ENCODE results near the gene STXBP1.
"Not testable (repeated sequence)": the region's sequence is repeated elsewhere in the genome, so short reads cannot be mapped to it uniquely, and the experiment has no call there.

STXBP1 gene

GRCh38 chr9:127571971-127572370 lies 40.1 kb upstream of the STXBP1 start:
- Histone ChIP-seq H3K27ac (ENCODE audit: insufficient read depth in 1 of 2, low read depth in 1 of 2, low read length in 2 of 2, poor library complexity in 1 of 2, severe bottlenecking in 2 of 2) (no peak overlapping the region), H3K4me3 (ENCODE audit: control insufficient read depth in 1 of 7, extremely low read depth in 1 of 7, insufficient read depth in 4 of 7, low read depth in 2 of 7, low read length in 6 of 7) (no peak overlapping the region), H3K4me1 (ENCODE audit: control extremely low read depth in 1 of 4, control insufficient read depth in 4 of 4, insufficient read depth in 4 of 4, low read length in 3 of 4) (peaks cover 9 to 66% (median 37%) of the 10 kb centered on the region in 4 experiments), H3K9me3 (ENCODE audit: control extremely low read depth in 1 of 5, control insufficient read depth in 4 of 5, insufficient read depth in 2 of 5, low read depth in 1 of 5, low read length in 4 of 5) (no peaks in the 10 kb centered on the region), H3K36me3 (ENCODE audit: control insufficient read depth in 4 of 4, insufficient read depth in 4 of 4, low read length in 3 of 4) (no peaks in the 10 kb centered on the region), H3K27me3 (replicated peaks in 2 of 5; ENCODE audit: control insufficient read depth in 4 of 5, insufficient read depth in 5 of 5, low read length in 4 of 5) (no peaks in the 10 kb centered on the region)
- CTCF ChIA-PET, result no interaction called here
- no peak for DNase-seq
- POLR2A ChIA-PET, result no interaction called here
- WGBS (ENCODE audit: insufficient coverage), result 100% methylated on average over 1 of the region's 3 CpGs

DNA sequence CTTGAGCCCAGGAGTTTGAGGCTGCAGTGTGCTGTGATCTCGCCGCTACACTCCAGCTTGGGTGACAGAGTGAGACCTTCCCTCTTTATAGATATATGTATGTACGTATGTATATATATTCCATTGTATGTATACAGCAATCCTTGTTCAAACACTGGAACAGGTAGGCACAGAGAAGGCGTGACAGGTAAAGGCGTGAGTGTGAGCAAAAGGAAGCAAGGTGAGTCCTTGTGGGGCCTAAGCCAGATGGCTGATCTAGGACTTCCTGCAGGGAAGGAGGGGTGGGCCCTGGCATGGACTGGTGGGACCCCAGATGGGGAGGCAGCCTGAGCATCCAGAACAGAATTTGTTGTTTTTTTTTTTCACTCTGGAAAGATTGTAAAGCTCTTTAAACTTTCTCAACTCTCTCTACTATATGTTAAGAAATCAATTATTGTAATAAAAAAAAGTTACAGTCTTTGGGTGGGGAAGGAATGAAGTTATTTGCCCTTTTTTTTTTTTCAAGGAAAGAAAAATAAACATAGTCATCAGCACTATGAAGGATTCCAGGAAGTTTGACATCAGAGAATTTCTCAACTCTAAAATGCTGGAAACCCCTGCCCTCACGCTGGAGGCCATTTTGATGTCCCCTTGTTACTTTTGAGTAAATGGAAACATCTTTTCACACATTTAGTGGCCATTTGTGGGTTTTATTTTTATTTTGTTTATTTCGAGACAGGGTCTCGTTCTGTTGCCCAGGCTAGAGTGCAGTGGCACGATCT lies 38.9 kb upstream of the STXBP1 start:
- Histone ChIP-seq H3K36me3 (ENCODE audit: control insufficient read depth in 4 of 4, insufficient read depth in 4 of 4, low read length in 3 of 4) (no peaks in the 10 kb centered on the region), H3K4me1 (ENCODE audit: control extremely low read depth in 1 of 4, control insufficient read depth in 4 of 4, insufficient read depth in 4 of 4, low read length in 3 of 4) (peaks cover 9 to 63% (median 26%) of the 10 kb centered on the region in 4 experiments)
- POLR2A ChIA-PET, result no interaction called here

GRCh38 chr9:127574072-127574993 lies 37.7 kb upstream of the STXBP1 start:
- CTCF ChIA-PET, result interaction anchor here (1.1 kb wide), 2 partner anchors 70 to 227 kb away, joined by 3 read pairs; no protein-coding TSS in a partner anchor
- no peaks in the 10 kb centered on the region for H3K36me3 ChIP-seq (ENCODE audit: control insufficient read depth in 4 of 4, insufficient read depth in 4 of 4, low read length in 3 of 4)
- H3K4me1 ChIP-seq (ENCODE audit: control extremely low read depth in 1 of 4, control insufficient read depth in 4 of 4, insufficient read depth in 4 of 4, low read length in 3 of 4), result peaks cover 10 to 70% (median 30%) of the 10 kb centered on the region in 4 experiments
- no peaks in the 10 kb centered on the region for H3K27me3 ChIP-seq (replicated peaks in 2 of 5; ENCODE audit: control insufficient read depth in 4 of 5, insufficient read depth in 5 of 5, low read length in 4 of 5)
- H3K9me3 ChIP-seq (ENCODE audit: control extremely low read depth in 1 of 5, control insufficient read depth in 4 of 5, insufficient read depth in 2 of 5, low read depth in 1 of 5, low read length in 4 of 5), result no peaks in the 10 kb centered on the region
- H3K27ac ChIP-seq (ENCODE audit: insufficient read depth in 1 of 2, low read depth in 1 of 2, low read length in 2 of 2, poor library complexity in 1 of 2, severe bottlenecking in 2 of 2), result no peak overlapping the region
- DNase-seq, result peak in 1 of 3 donors; percentile 15
- POLR2A ChIA-PET, result no interaction called here
- 93% methylated on average over 6 of the region's 10 CpGs for WGBS (ENCODE audit: insufficient coverage)
- no peak overlapping the region for H3K4me3 ChIP-seq (ENCODE audit: control insufficient read depth in 1 of 7, extremely low read depth in 1 of 7, insufficient read depth in 4 of 7, low read depth in 2 of 7, low read length in 6 of 7)

More for the DNA sequence above, 38.9 kb upstream of the STXBP1 start:
- 100% methylated on average over 5 of the region's 9 CpGs for WGBS (ENCODE audit: insufficient coverage)
- no peak for DNase-seq
- CTCF ChIA-PET, result interaction anchor here (0.7 kb wide), 1 partner anchor 21 kb away, joined by 4 read pairs; no protein-coding TSS in a partner anchor
- Histone ChIP-seq H3K27ac (ENCODE audit: insufficient read depth in 1 of 2, low read depth in 1 of 2, low read length in 2 of 2, poor library complexity in 1 of 2, severe bottlenecking in 2 of 2) (no peak overlapping the region), H3K4me3 (ENCODE audit: control insufficient read depth in 1 of 7, extremely low read depth in 1 of 7, insufficient read depth in 4 of 7, low read depth in 2 of 7, low read length in 6 of 7) (no peak overlapping the region), H3K9me3 (ENCODE audit: control extremely low read depth in 1 of 5, control insufficient read depth in 4 of 5, insufficient read depth in 2 of 5, low read depth in 1 of 5, low read length in 4 of 5) (no peaks in the 10 kb centered on the region), H3K27me3 (replicated peaks in 2 of 5; ENCODE audit: control insufficient read depth in 4 of 5, insufficient read depth in 5 of 5, low read length in 4 of 5) (no peaks in the 10 kb centered on the region)

GRCh38 chr9:127575875-127576778 lies 36.0 kb upstream of the STXBP1 start:
- Histone ChIP-seq H3K4me3 (ENCODE audit: control insufficient read depth in 1 of 7, extremely low read depth in 1 of 7, insufficient read depth in 4 of 7, low read depth in 2 of 7, low read length in 6 of 7) (no peak overlapping the region), H3K9me3 (ENCODE audit: control extremely low read depth in 1 of 5, control insufficient read depth in 4 of 5, insufficient read depth in 2 of 5, low read depth in 1 of 5, low read length in 4 of 5) (no peaks in the 10 kb centered on the region), H3K27ac (ENCODE audit: insufficient read depth in 1 of 2, low read depth in 1 of 2, low read length in 2 of 2, poor library complexity in 1 of 2, severe bottlenecking in 2 of 2) (no peak overlapping the region), H3K4me1 (ENCODE audit: control extremely low read depth in 1 of 4, control insufficient read depth in 4 of 4, insufficient read depth in 4 of 4, low read length in 3 of 4) (peaks cover 3 to 69% (median 25%) of the 10 kb centered on the region in 4 experiments), H3K27me3 (replicated peaks in 2 of 5; ENCODE audit: control insufficient read depth in 4 of 5, insufficient read depth in 5 of 5, low read length in 4 of 5) (no peaks in the 10 kb centered on the region), H3K36me3 (ENCODE audit: control insufficient read depth in 4 of 4, insufficient read depth in 4 of 4, low read length in 3 of 4) (no peaks in the 10 kb centered on the region)
- no peak for DNase-seq
- CTCF ChIA-PET, result interaction anchor here (0.6 to 1.1 kb wide), 3 partner anchors 14 to 225 kb away, joined by 3 read pairs; no protein-coding TSS in a partner anchor
- WGBS (ENCODE audit: insufficient coverage), result 95% methylated on average over 12 of the region's 13 CpGs
- POLR2A ChIA-PET, result interaction anchor here (0.9 kb wide), 1 partner anchor 51 kb away, joined by 3 read pairs; no protein-coding TSS in a partner anchor

DNA sequence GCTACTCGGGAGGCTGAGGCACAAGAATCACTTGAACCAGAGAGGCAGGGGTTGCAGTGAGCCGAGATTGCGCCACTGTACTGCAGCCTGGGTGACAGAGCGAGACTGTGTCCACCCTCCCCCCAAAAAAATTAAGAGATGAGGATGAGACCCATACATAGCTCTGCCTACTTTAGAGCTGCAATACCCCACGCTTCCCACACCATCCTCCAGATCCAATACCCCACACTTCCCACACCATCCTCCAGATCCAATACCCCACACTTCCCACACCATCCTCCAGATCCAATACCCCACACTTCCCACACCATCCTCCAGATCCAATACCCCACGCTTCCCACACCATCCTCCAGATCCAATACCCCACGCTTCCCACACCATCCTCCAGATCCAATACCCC lies 34.9 kb upstream of the STXBP1 start:
- 100% methylated on average over 3 of the region's 7 CpGs for WGBS (ENCODE audit: insufficient coverage)
- H3K9me3 ChIP-seq (ENCODE audit: control extremely low read depth in 1 of 5, control insufficient read depth in 4 of 5, insufficient read depth in 2 of 5, low read depth in 1 of 5, low read length in 4 of 5); DNase-seq; H3K4me3 ChIP-seq (ENCODE audit: control insufficient read depth in 1 of 7, extremely low read depth in 1 of 7, insufficient read depth in 4 of 7, low read depth in 2 of 7, low read length in 6 of 7); H3K36me3 ChIP-seq (ENCODE audit: control insufficient read depth in 4 of 4, insufficient read depth in 4 of 4, low read length in 3 of 4); POLR2A ChIA-PET; H3K27me3 ChIP-seq (replicated peaks in 2 of 5; ENCODE audit: control insufficient read depth in 4 of 5, insufficient read depth in 5 of 5, low read length in 4 of 5); H3K27ac ChIP-seq (ENCODE audit: insufficient read depth in 1 of 2, low read depth in 1 of 2, low read length in 2 of 2, poor library complexity in 1 of 2, severe bottlenecking in 2 of 2): not testable (repeated sequence)
- CTCF ChIA-PET, result interaction anchor here (1.1 to 3.0 kb wide), 4 partner anchors 9 to 21 kb away, joined by 3 to 17 read pairs (median 4); a partner anchor contains a TSS
- H3K4me1 ChIP-seq (ENCODE audit: control extremely low read depth in 1 of 4, control insufficient read depth in 4 of 4, insufficient read depth in 4 of 4, low read length in 3 of 4), result peaks cover 3 to 68% (median 25%) of the 10 kb centered on the region in 4 experiments

DNA sequence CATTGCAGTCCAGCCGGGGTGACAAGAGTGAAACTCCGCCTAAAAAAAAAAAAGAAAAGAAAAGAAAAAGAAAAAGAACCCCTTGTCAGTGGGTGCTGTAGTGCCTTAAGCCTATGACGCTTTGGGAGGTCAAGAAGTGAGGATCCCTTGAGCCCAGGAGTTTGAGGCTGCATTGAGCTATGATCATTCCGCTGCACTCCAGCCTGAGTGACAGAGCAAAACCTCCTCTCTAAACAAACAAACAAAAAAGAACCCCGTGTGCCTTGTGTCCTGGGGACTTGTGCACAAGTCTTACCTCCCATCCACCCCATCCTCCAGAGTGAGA lies 33.5 kb upstream of the STXBP1 start:
- ChIA-PET CTCF (interaction anchor here (0.7 to 3.6 kb wide), 13 partner anchors 10 to 84 kb away, joined by 3 to 17 read pairs (median 5); no protein-coding TSS in a partner anchor), POLR2A (interaction anchor here (0.8 kb wide), 1 partner anchor 16 kb away, joined by 7 read pairs; no protein-coding TSS in a partner anchor)
- Histone ChIP-seq H3K4me3 (ENCODE audit: control insufficient read depth in 1 of 7, extremely low read depth in 1 of 7, insufficient read depth in 4 of 7, low read depth in 2 of 7, low read length in 6 of 7) (peak overlapping the region in 4 of 7 experiments; percentile 37 to 58 (median 49)), H3K36me3 (ENCODE audit: control insufficient read depth in 4 of 4, insufficient read depth in 4 of 4, low read length in 3 of 4) (no peaks in the 10 kb centered on the region), H3K27ac (ENCODE audit: insufficient read depth in 1 of 2, low read depth in 1 of 2, low read length in 2 of 2, poor library complexity in 1 of 2, severe bottlenecking in 2 of 2) (no peak overlapping the region), H3K27me3 (replicated peaks in 2 of 5; ENCODE audit: control insufficient read depth in 4 of 5, insufficient read depth in 5 of 5, low read length in 4 of 5) (no peaks in the 10 kb centered on the region), H3K4me1 (ENCODE audit: control extremely low read depth in 1 of 4, control insufficient read depth in 4 of 4, insufficient read depth in 4 of 4, low read length in 3 of 4) (peaks cover 3 to 61% (median 25%) of the 10 kb centered on the region in 4 experiments), H3K9me3 (ENCODE audit: control extremely low read depth in 1 of 5, control insufficient read depth in 4 of 5, insufficient read depth in 2 of 5, low read depth in 1 of 5, low read length in 4 of 5) (no peaks in the 10 kb centered on the region)
- DNase-seq, result no peak
- 84% methylated on average over 2 of the region's 5 CpGs for WGBS (ENCODE audit: insufficient coverage)

Measured in common myeloid progenitor, CD34-positive (primary cell).